Keratinocyte (primary cell): ENCODE results near the gene PARD6G. TPM values are rescaled to one million over a fixed set of nuclear protein-coding genes. Genes with fewer than 3 reads are reported as not detected.

ENCODE experiments used
- DNase-seq: peaks from one replicate; pipeline ENCODE4 v3.0.0-alpha.2; 2011; ENCODE audit warnings: low read depth, missing footprints, low spot score
- FAIRE-seq: peaks from 2 replicates; lab custom pipeline; 2011; peaks lifted over from hg19 to GRCh38; lab: Jason Lieb, UNC
- H2AFZ ChIP-seq: 2 replicates; pipeline ENCODE4 v1.6.0; 2012; ENCODE audit warnings: low read length, control low read depth, inconsistent platforms; ENCODE audit not compliant: control insufficient read depth
- H3K27ac ChIP-seq: 2 replicates; pipeline ENCODE4 v1.5.1; 2011; ENCODE audit warnings: low read length; ENCODE audit not compliant: control insufficient read depth, insufficient read depth
- H3K27me3 ChIP-seq: 3 replicates; pipeline ENCODE4 v1.6.0; 2011; ENCODE audit warnings: low read length; ENCODE audit not compliant: control insufficient read depth, insufficient read depth; ENCODE audit errors: extremely low read depth
- H3K36me3 ChIP-seq, 2 experiments: 2 replicates in 1 of 2; 3 replicates in 1 of 2; pipeline ENCODE4 v1.5.1; 2011; ENCODE audit warnings: low read length in 2 of 2, mild to moderate bottlenecking in 1 of 2; ENCODE audit not compliant: control insufficient read depth in 2 of 2, insufficient read depth in 2 of 2; ENCODE audit errors: extremely low read depth in 1 of 2
- H3K4me1 ChIP-seq: 3 replicates; pipeline ENCODE4 v1.5.1; 2011; ENCODE audit warnings: low read length; ENCODE audit not compliant: control insufficient read depth, insufficient read depth; ENCODE audit errors: extremely low read depth
- H3K4me2 ChIP-seq: 3 replicates; pipeline ENCODE4 v1.6.0; 2011; ENCODE audit warnings: low read depth, low read length; ENCODE audit not compliant: control insufficient read depth, insufficient read depth; ENCODE audit errors: extremely low read depth
- H3K4me3 ChIP-seq, 3 experiments: fragments of 200-600 bp in 1 of 3; sonication (generic) in 1 of 3; 2 replicates in 2 of 3; 3 replicates in 1 of 3; pipeline ENCODE4 v1.5.1; 2011 to 2016; ENCODE audit warnings: low read length in 3 of 3, mild to moderate bottlenecking in 3 of 3, control low read depth in 2 of 3, inconsistent platforms in 1 of 3, low read depth in 1 of 3, mixed read lengths in 1 of 3, mixed run types in 1 of 3, moderate library complexity in 1 of 3; ENCODE audit not compliant: control insufficient read depth in 2 of 3, insufficient read depth in 2 of 3; ENCODE audit errors: extremely low read depth in 1 of 3
- H3K79me2 ChIP-seq: 2 replicates; pipeline ENCODE4 v1.6.0; 2012; ENCODE audit warnings: low read length; ENCODE audit not compliant: control insufficient read depth, insufficient read depth
- H3K9ac ChIP-seq: 3 replicates; pipeline ENCODE4 v1.6.0; 2011; ENCODE audit warnings: low read length; ENCODE audit not compliant: control insufficient read depth, insufficient read depth; ENCODE audit errors: extremely low read depth
- H3K9me1 ChIP-seq: 3 replicates; pipeline ENCODE4 v1.6.0; 2011; ENCODE audit warnings: low read length; ENCODE audit not compliant: control insufficient read depth, insufficient read depth; ENCODE audit errors: extremely low read depth
- H3K9me3 ChIP-seq: 2 replicates; pipeline ENCODE4 v1.5.1; 2012; ENCODE audit warnings: low read depth, low read length; ENCODE audit not compliant: control insufficient read depth
- H4K20me1 ChIP-seq: 3 replicates; pipeline ENCODE4 v1.6.0; 2011; ENCODE audit warnings: low read length; ENCODE audit not compliant: control insufficient read depth, insufficient read depth; ENCODE audit errors: extremely low read depth
- CTCF ChIP-seq, 3 experiments: IDR thresholded peaks in 1 of 3; conservative IDR thresholded peaks in 1 of 3; optimal IDR thresholded peaks in 1 of 3; 2 replicates in 2 of 3; 3 replicates in 1 of 3; pipeline versions ENCODE3 to v1.5.1; 2011; ENCODE audit warnings: low read length in 3 of 3, mild to moderate bottlenecking in 3 of 3, moderate library complexity in 2 of 3, control low read depth in 1 of 3, inconsistent platforms in 1 of 3; ENCODE audit not compliant: insufficient read depth in 2 of 3; ENCODE audit errors: extremely low read depth in 1 of 3
- EZH2 ChIP-seq: IDR thresholded peaks from one replicate; pipeline ENCODE4 v1.6.1; 2012; ENCODE audit warnings: inconsistent platforms, mild to moderate bottlenecking, low read length, moderate library complexity
- dilution Hi-C: fragments of 300-500 bp; cut with MboI; formaldehyde crosslinking; loops from one replicate; pipeline ENCODE4 v1.7.0; 2020; ENCODE audit warnings: low sequenced_read_pairs; ENCODE audit not compliant: extremely low pct_ligation_motif_present
- polyA plus RNA-seq, 5 experiments: library from polyadenylated mRNA; depleted of rRNA in 3 of 5; stranded (reverse) in 3 of 5; stranded (forward) in 1 of 5; unstranded in 1 of 5; fragments of >200 nt; gene quantifications; 1 replicate in 1 of 5; 2 replicates in 3 of 5; 3 replicates in 1 of 5; pipeline versions ENCODE4 v1.2.1 to v1.2.3, GENCODE V29; 2011 to 2012; ENCODE audit warnings: missing spikeins in 2 of 5, low read depth in 1 of 5, low replicate concordance in 1 of 5

Gene PARD6G
- polyA plus RNA-seq, 1 donor (not counting 4 experiments of a cell fraction or from before 2014, with no cell fraction given) = 21.3 TPM

GRCh38 chr18:80193701-80194100, 53.6 kb downstream of the PARD6G start:
- no peaks in the 10 kb centered on the region for H3K9me3 ChIP-seq
- no peak overlapping the region for H3K4me2 ChIP-seq
- H3K4me1 ChIP-seq = peaks cover 18% of the 10 kb centered on the region
- peaks cover 2% of the 10 kb centered on the region for H3K9me1 ChIP-seq
- no peak for TF ChIP-seq EZH2
- no peak for TF ChIP-seq CTCF (optimal IDR thresholded peaks at IDR 0.05 in 1 of 3, IDR thresholded peaks at IDR 0.05 in 1 of 3, conservative IDR thresholded peaks at IDR 0.05 in 1 of 3; ENCODE audit: extremely low read depth in 1 of 3, insufficient read depth in 2 of 3, low read length in 3 of 3)
- H3K27me3 ChIP-seq = no peaks in the 10 kb centered on the region
- FAIRE-seq = no peak
- peaks cover 6% of the 10 kb centered on the region for H3K79me2 ChIP-seq
- no peaks in the 10 kb centered on the region for H4K20me1 ChIP-seq
- H3K36me3 ChIP-seq = peaks cover 4 to 10% of the 10 kb centered on the region in 2 experiments
- H2AFZ ChIP-seq = no peak overlapping the region
- dilution Hi-C loops = no loop called here
- H3K9ac ChIP-seq = no peak overlapping the region
- DNase-seq = no peak
- H3K27ac ChIP-seq = no peak overlapping the region
- no peak overlapping the region for H3K4me3 ChIP-seq

- peaks cover 2% of the 10 kb centered on the region for H3K9me1 ChIP-seq
- peaks cover 4 to 10% of the 10 kb centered on the region in 2 experiments for H3K36me3 ChIP-seq
- no peak overlapping the region for H3K9ac ChIP-seq
- no peak overlapping the region for H2AFZ ChIP-seq
- H3K27ac ChIP-seq = no peak overlapping the region
- H4K20me1 ChIP-seq = no peaks in the 10 kb centered on the region
- no peaks in the 10 kb centered on the region for H3K9me3 ChIP-seq
- peaks cover 6% of the 10 kb centered on the region for H3K79me2 ChIP-seq
- H3K27me3 ChIP-seq = no peaks in the 10 kb centered on the region
- no peak for TF ChIP-seq CTCF (optimal IDR thresholded peaks at IDR 0.05 in 1 of 3, IDR thresholded peaks at IDR 0.05 in 1 of 3, conservative IDR thresholded peaks at IDR 0.05 in 1 of 3; ENCODE audit: extremely low read depth in 1 of 3, insufficient read depth in 2 of 3, low read length in 3 of 3)
- no peak for TF ChIP-seq EZH2
- no peak overlapping the region for H3K4me3 ChIP-seq
- dilution Hi-C loops = no loop called here
- FAIRE-seq (no peak), DNase-seq (no peak)
- H3K4me2 ChIP-seq = no peak overlapping the region
- peaks cover 18% of the 10 kb centered on the region for H3K4me1 ChIP-seq
These were observed 54.5 kb downstream of the PARD6G start for GRCh38 chr18:80192653-80193385.
